HG03175 (cell line): ENCODE data around the gene PGM3.

Source experiments
- ATAC-seq: cut with Tn5 transposase; IDR thresholded peaks from one replicate; pipeline ENCODE4 v1.9.1; 2021; ENCODE audit warnings: mild to moderate bottlenecking, moderate library complexity; ENCODE audit not compliant: unreplicated experiment

PGM3 gene

DNA sequence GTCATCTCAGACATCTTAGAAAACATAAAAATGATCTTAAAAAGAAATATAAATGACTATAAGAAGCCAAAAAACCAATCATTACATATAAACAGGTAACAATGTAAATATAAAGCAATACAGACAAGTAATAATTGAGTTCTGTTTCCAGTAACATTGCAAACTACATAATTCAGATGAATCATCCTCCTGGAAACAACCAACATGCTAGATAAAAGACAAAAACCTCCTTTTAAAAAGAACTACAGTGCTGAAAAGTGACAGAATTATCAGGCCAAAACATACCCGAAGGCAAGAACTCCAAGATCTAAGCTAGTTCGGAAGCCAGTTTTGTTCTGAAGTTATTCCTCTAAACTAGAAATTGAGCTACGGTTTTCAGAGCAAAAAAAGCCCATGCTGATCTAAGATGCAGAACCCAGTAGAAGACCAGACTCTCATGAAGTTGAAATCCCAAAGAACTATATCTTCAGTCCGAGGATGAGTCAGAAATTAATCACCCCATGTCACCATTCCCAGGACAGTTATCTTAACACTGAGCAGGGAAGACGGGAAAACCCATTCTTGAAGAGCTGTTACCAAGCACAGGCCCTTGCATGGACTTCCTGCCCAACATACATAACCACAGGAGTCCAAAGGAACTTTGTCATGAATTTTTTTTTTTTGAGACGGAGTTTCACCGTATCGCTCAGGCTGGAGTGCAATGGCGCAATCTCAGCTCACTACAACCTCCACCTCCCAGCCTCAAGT lies 9.8 kb downstream of the PGM3 start:
- no peak for ATAC-seq

DNA sequence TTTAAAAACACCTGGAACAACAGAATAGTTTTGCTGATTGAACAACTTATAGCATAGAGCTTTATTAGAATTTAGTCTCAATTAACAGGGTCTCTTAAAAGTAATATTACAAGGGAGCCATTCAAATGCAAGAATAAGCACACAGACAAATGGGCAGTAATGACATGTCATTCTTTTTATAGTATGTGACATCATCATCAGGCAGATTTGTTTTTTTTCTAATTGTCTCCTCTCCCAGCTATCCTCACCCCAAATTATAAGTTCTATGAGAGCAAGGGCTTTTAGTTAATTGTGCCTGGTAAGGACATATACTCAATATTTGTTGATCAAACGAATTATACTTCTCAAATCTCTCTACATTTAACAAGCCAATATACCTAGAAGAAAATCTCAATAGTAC lies 11.0 kb downstream of the PGM3 start:
- no peak for ATAC-seq

DNA sequence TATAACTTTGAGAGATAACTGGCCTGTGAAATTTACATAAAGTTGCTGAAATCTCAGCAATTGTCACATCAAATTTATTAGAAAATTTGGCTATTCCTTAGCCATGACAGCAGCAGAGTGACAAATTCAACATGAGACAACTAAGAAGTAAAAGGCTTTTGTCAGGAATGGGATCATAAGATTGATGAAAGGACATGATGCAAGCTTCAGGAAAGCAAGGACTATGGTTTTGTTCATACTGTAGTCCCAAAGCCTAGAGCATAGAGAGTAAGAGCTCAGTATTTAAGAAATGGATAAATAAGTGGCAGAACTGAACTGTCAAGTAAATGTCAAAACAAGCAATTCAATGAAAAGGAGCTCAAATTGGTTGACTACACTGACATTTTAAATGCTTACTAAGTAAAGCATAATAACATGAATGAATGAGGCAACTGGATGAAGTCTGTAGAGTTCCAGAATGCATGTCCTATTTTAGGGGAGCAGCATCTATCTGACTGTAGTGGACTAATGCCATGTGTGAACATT lies 12.6 kb downstream of the PGM3 start:
- no peak for ATAC-seq

- ATAC-seq = no peak
Observed at GRCh38 chr6:83176246-83176645, 16.8 kb downstream of the PGM3 start.

DNA sequence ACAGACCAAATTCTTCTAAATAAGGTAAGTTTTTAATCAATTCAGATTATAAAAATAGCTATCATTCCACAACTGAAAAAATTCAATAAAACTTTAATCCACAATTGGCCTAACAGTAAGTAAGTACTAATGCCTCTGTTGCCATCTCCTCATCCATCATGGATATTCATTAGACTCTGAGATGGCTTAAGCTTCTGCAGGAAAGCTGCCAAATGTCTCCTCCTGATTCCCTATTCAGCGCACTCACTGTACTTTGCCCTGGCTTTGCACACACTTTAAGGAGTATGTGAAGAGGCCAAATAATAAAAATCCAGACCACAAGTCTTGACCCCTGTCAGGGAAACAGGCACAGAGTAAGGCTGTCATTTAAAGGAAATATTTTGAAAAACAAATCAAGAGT lies 23.6 kb downstream of the PGM3 start:
- no peak for ATAC-seq

DNA sequence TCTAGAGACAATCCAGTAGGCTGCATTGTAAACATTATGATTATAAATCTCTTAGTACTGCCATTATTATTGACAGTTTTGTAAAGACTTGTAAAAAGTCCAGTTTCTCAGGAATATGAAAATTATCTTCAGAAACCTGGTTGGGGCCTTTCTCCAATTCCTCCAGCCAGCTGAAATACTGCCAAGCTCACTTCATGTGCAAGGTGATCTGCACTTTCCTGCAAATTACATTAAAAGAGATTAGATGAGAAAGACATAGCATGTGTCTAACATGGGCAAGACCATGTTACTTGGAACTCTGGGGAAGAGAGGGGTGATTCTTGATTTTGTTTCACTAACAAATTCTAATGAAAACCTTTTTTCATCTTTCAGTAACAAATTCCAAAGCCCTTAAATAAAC lies 24.0 kb downstream of the PGM3 start:
- ATAC-seq = no peak

DNA sequence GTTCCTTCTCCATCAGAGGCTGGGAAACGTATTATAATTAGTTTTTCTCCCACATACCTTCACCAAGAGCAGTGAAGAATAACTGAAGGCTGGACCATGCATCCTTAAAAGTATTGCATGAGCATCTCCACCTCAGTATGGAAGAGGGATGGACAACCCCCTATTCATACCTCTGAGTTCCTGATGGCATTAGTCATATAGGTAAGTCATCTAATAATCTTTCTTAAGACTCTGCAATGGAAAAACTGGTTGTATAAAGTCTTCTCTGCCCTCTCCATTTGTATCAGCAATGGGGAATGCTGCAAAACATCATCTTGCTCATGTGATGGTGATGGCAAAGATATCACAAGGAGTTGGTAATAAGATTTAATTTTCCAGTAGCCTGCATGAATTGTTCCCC lies 24.5 kb downstream of the PGM3 start:
- no peak for ATAC-seq

DNA sequence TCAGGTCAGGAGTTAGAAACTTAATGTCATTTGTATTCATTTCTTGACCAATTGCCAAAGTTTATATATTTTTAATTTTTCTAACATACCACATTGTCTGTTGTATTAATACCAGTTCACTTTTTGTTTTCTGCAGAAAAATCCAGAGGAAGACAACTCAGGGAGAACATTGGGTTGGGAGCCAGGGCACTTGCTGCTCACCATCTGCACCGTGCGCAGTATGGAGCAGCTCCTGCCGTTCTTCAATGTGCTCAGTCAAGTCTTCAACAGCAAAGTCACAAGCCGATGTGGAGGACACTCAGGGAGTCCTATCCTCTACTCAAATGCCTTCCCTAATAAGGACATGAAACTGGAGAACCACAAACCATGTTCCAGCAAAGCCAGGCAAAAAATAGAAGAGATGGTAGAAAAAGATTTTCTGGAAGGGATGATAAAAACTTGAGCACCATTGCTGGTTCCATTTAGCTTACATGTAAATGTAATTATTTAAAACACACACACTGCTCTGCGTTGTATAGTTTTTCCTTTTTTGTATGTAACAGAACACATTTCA lies 25.3 kb downstream of the PGM3 start:
- ATAC-seq = no peak

DNA sequence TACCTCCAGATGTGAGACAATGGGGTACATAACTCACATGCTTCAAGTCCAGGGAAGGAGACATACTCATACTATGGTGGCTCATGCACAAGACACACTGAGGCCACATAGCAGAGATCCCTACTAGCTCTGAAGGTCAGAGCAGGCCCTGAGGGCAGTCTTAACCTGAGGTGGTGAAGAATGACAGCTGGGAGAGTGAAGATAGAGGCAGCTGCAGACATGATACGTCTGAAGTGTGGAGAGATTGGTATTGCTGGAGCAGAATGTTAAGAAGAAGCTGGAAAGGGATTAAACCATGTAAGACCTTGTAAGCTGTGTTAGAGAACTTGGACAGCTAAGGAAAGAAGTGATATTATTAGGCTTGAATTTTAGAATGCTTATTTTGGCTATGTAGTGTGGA lies 32.9 kb downstream of the PGM3 start:
- no peak for ATAC-seq

GRCh38 chr6:83155794-83156193 lies 37.3 kb downstream of the PGM3 start:
- ATAC-seq = no peak

DNA sequence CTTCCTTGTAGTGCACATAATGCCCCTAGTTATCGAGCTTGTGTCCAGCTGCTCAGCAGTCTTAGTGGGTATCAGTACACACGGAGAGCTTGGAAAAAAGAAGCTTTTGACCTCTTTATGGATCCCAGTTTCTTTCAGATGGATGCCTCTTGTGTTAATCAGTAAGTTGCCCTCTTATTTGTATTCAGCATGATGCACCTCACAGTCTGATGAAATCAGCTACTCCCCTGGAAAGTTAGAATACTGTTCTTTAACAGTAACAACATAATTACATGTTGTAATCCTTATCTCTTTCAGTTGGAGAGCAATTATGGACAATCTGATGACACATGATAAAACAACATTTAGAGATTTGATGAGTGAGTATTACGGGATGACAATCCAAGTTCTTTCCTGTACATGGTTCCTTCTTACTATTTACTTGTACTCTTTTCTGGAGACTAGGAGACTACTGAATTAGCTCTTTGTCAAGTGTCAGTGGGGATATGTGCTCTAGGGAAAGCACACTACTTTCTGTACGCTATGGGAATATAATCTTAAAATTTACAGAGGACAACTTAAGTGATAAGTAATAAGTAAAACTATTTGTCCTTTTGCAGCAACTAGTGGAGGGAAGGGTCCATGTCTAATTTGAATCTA lies 39.1 kb downstream of the PGM3 start:
- ATAC-seq = no peak

GRCh38 chr6:83152913-83153312 lies 40.2 kb downstream of the PGM3 start:
- no peak for ATAC-seq

DNA sequence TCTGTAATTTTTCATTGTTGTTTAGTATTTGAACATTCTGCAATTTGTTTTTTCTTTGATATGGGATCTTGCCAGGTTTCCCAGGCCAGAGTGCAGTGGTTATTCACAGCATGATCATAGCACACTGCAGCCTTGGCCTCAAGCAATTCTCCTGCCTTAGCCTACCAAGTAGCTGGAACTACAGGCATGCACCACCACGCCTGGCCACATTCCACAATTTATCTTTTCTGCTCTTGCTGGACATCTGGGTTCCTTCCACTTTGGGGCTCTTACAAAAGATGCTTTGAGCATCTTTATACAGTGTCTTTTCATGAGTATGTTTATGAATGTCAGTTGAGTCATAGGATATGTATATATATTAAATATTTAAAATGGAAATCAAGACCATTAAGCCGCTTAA lies 42.0 kb downstream of the PGM3 start:
- ATAC-seq = no peak

- no peak for ATAC-seq
Observed at GRCh38 chr6:83138758-83139157, 54.3 kb downstream of the PGM3 start.

GRCh38 chr6:83138118-83138722 lies 54.8 kb downstream of the PGM3 start:
- ATAC-seq = no peak

- no peak for ATAC-seq
Observed at GRCh38 chr6:83132121-83132520, 60.9 kb downstream of the PGM3 start.

DNA sequence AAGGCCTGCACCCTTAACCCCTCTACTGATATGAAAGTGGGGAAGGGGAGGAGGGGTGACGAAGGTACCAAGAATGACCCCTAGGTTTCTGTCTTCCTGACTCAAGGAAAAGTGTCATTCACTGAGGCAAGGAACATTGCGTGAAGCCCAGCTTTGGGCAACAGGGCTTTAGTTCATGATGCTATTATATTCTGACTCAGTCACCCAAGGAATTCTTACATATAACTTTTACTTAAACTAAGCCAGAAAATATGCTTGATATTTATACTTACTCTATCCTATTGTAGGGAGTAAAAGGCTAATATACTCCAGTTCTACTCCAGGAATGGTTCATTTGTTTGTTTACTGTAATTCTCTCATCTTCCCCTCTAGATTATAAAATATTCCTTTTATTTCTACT lies 65.1 kb downstream of the PGM3 start:
- no peak for ATAC-seq

DNA sequence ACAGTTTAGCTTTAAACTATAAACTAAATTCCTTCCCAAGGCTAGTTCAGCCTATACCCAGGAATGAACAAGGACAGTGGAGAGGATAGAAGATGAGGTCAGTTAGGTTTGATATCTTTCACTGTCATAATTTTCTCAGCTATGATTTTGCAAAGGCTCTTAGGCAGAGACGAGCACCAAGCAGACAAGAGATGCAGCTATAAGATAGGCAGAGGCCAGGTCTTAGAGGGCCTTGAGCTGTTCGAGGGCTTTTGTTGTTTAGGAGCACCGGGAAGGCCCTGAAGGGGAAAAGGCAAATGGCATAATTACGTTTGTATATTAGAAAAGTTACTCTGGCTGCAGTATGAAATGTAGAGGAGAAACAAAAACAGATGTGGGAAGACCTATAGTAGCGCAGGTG lies 65.8 kb downstream of the PGM3 start:
- no peak for ATAC-seq

GRCh38 chr6:83126807-83127206 lies 66.3 kb downstream of the PGM3 start:
- no peak for ATAC-seq

GRCh38 chr6:83126223-83126622 lies 66.8 kb downstream of the PGM3 start:
- no peak for ATAC-seq

DNA sequence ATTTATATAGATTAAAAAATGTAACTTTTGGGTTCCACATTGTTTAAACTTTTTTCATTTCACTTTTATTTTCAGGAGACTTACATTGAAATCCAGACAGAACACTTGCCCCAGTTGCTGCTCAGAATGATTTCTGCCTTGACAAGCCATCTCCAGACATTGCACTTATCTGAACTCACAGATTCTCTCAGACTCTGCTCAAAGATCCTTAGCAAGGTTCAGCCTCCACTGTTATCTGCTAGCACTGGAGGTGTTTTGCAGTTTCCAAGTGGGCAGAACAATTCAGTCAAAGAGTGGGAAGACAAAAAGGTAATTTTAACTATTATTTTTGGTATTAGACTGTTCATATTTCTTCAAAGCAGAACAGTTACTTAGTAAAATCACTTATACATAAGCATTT lies 67.6 kb downstream of the PGM3 start:
- no peak for ATAC-seq

- no peak for ATAC-seq
Observed at GRCh38 chr6:83124553-83124952, 68.5 kb downstream of the PGM3 start.
